GM11168 (cell line): Measurements from ENCODE around the gene PLEKHA1.

Source experiments
- in situ Hi-C: fragments of 300-500 bp; cut with MboI; formaldehyde crosslinking; loops from one replicate; pipeline ENCODE4 v1.12.0; 2022; ENCODE audit warnings: low sequenced_read_pairs; ENCODE audit not compliant: unreplicated experiment

PLEKHA1 gene

DNA sequence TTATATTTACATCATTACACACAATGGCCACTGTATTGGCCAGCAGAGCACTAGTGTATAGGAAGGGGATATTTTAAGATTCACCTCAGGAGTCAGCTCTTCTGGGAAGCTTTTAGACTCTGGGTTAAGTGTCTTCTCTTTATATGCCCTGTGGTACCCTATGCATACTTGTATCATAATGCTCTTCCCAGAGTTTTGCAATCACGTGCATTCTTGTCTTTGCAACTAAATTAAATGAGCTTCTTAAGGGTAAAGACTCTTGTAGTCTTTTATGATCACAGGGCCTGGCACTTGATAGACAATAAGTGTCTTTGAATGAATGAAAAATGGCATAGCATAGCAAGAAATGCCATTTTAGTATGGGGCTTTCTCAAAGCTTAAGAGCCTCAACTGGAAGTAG, 44.5 kb downstream of the PLEKHA1 start:
- in situ Hi-C loops: no loop called here

DNA sequence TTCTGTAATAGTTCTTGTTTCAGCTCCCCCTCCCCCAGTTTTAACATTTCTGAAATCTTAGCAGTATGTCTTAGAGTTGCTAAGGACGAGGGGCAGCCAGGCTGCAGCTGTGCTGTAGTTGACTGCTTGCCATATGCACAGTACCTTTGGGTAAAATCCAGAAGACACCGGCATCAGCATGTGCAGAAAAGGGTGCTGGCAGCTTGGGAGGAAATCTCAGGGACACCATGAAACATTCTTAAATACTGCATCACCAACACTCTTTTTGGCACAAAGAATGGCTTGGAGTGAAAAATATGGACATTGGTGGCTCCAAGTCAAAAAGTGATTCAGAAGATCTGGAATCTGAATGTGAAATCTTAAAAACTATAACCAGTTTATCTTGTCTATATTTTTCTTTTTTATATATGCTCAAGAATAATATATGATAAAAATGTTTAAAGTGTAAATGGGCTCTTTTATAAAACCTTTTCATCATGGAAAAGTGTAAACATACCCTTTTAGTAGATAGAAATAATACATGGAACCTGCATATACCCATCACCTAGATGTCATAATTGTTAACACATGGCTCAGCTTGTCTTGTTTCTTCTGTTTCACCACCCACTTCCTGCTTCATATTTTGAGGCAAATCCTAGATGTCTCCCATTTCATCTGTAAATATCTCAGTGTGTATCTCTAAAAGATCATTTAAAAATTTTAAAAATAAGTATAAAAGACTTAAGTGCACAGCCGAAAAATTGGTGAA, 45.5 kb downstream of the PLEKHA1 start:
- in situ Hi-C loops: no loop called here

GRCh38 chr10:122420624-122421007, 46.1 kb downstream of the PLEKHA1 start:
- in situ Hi-C loops: no loop called here

GRCh38 chr10:122421054-122421625, 46.6 kb downstream of the PLEKHA1 start:
- in situ Hi-C loops: no loop called here

- in situ Hi-C loops: no loop called here
Measured at GRCh38 chr10:122421742-122422141, 47.2 kb downstream of the PLEKHA1 start.

DNA sequence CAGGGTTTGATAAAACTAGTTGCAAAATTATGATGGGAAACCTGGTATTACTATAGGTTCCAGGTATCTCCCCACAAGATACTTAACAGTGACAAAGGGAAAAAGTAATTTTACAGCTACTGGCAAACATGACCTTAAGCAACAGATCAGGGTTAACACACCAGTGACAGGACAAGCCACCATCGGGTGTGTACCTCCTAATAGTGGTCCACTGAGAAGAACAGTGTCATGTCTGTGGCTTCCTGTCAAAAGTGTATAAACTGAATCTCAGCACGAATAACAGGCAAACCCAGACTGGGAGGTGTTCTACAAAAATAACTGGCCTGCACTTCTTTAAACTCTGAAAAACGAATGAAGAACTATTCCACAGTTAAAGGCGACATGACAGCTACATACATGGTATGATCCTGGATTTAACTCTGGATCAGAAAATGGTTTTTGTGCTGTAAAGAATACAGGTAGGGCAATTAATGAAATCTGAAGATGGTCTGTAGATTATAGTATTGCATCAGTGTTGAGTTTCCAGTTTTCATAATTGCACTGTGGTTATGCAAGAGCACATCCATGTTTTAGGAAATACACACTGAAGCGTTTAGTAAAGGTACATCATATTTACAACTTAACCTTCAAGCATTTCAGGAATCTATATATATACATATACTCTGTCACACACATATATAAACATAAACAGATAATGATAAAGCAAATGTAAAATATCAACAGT, 47.9 kb downstream of the PLEKHA1 start:
- in situ Hi-C loops: no loop called here

DNA sequence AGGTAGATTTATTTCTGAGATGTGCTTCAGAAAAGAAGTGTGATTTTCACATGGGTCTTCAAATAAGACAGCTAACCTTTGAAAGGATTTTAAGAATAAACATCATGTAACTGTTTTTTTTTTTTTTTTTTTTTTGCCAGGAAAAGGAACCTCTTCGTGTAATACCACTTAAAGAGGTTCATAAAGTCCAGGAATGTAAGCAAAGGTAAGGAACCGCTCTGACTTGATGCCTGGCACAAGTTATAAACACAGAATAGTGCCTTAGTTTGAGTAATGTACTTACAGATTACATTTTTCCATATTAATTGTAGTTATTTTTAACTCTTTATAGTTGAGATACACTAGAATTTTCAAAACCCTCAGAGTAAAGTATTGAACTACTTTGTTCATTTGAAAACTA, 49.6 kb downstream of the PLEKHA1 start:
- in situ Hi-C loops: no loop called here

- in situ Hi-C loops: no loop called here
Measured at GRCh38 chr10:122426829-122427228, 52.3 kb downstream of the PLEKHA1 start.

GRCh38 chr10:122427280-122427679, 52.8 kb downstream of the PLEKHA1 start:
- in situ Hi-C loops: no loop called here

DNA sequence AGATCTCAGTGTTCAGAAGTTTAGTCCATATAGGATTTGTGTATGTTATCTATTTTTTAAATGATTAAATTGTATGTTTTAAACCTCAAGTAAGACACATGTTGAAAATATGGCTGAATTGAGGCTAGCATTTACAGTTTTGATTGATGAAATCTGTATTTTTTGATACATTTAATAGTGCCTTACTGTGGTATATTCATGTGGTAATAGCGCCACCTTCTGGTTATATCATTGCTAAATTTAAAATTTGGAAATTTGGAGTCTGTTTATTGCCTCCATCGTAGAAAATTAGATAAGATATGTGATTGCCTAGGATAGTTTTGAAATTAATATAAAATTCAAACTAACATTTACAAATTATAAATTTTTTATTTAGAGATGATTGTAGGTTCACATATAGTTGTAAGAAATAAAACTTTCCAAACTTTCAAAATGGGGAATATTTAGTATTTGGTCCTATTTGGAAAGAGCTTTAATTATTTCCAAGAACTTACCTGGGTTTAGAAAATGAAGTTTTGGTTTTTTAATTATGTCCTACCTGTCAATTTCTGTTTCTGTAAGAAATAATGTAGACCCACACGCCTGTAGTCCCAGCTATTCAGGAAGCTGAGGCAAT, 60.8 kb downstream of the PLEKHA1 start:
- in situ Hi-C loops: no loop called here

- in situ Hi-C loops: no loop called here
Measured at GRCh38 chr10:122441961-122442360, 67.5 kb downstream of the PLEKHA1 start.

GRCh38 chr10:122445469-122445868, 71.0 kb downstream of the PLEKHA1 start:
- in situ Hi-C loops: no loop called here

- in situ Hi-C loops: no loop called here
Measured at GRCh38 chr10:122445904-122446303, 71.4 kb downstream of the PLEKHA1 start.

DNA sequence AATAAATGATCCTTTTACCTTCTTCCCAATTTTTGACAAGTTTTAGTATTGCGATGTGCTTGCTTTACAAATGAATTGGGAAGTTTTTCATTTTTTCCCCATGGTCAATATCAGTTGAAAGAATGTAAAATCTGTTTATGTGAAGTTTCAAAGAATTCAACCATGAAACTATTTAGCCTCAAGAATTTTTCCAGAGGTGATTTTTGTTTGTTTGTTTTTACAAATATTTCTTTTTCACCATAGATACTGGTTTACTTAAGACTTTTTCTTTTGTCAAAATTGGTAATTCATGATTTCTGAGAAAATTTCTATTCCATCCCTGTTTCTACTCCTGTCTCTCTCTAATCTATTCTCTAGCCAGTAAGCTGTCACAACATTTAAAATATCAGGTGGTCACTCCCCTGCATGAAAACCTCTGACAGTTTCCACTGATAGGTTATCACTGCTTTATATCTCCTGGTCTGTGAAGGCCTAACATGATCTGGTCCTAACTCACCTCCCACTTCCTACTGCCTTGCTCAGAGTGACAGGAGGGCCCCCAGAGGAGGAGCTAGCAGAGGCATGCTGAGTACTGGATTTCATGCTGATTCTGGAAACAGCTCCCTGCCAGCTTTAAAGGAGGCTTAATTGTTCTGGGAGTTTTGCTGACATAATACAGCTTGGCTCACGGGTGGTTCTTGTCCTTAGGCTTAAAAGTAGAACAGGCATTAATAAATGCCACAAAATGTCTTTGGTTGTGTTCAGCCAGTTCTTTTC, 72.3 kb downstream of the PLEKHA1 start:
- in situ Hi-C loops: no loop called here

- in situ Hi-C loops: no loop called here
Measured at GRCh38 chr10:122448600-122448999, 74.1 kb downstream of the PLEKHA1 start.

DNA sequence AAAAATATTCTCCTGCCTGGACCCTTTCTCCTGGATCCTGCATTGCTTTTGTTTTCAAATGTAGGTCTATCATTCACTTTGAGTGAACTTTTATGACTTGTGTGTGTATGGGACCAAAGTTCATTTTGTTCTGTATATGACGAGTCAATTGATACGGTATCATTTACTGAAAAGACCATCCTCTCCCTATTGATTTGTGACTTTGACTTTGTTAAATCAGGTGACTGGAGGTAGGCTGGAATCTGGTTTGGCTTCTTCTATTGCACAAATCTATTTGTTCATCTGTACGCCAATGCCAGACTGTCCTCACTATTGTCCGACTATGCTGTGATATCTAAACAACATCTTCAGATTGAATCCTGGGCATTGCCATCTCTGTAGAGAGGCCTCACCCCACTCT, 74.6 kb downstream of the PLEKHA1 start:
- in situ Hi-C loops: no loop called here

- in situ Hi-C loops: no loop called here
Measured at GRCh38 chr10:122450353-122450990, 76.0 kb downstream of the PLEKHA1 start.

GRCh38 chr10:122454071-122454470, 79.6 kb downstream of the PLEKHA1 start:
- in situ Hi-C loops: no loop called here

DNA sequence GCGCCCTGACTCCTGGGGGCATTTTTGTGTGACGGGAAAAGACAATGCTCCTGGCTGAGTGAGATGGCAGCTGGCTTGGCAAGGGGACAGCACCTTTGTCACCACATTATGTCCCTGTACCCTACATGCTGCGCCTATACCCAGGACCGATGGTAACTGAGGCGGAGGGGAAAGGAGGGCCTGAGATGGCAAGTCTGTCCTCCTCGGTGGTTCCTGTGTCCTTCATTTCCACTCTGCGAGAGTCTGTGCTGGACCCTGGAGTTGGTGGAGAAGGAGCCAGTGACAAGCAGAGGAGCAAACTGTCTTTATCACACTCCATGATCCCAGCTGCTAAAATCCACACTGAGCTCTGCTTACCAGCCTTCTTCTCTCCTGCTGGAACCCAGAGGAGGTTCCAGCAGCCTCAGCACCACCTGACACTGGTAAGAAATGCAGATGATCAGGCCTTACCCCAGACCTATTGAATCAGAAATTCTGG, 80.1 kb downstream of the PLEKHA1 start, which contains the start of gene ARMS2:
Gene ARMS2, plus strand, starts transcription at position 51 of the 478 bp plus-strand sequence. Its CDS starts 75 bp downstream, at position 126.
- in situ Hi-C loops: no loop called here
